Endothelial cell of umbilical vein (primary cell): ENCODE measurements around the gene PPM1E.

Source experiments
- JUN ChIP-seq: IDR thresholded peaks from 2 replicates; pipeline ENCODE4 v1.6.1; 2011; ENCODE audit warnings: borderline replicate concordance, low read depth; ENCODE audit not compliant: insufficient read length, insufficient read depth
- POLR2A ChIP-seq: IDR thresholded peaks from 2 replicates; pipeline ENCODE4 v1.6.1; 2012; ENCODE audit warnings: low read depth, mild to moderate bottlenecking, control low read depth, low read length
- TF ChIP-seq, protein P1 (sequence below), 2 donors: IDR thresholded peaks; 1 replicate in 1 of 2; 2 replicates in 1 of 2; pipeline ENCODE4 v1.5.1; 2011; ENCODE audit warnings: low read length in 2 of 2, mild to moderate bottlenecking in 2 of 2, moderate library complexity in 2 of 2, control low read depth in 1 of 2, inconsistent platforms in 1 of 2, low read depth in 1 of 2; ENCODE audit not compliant: insufficient read depth in 1 of 2; ENCODE audit errors: extremely low read depth in 1 of 2

GRCh38 chr17:58918072-58918471, 162.4 kb downstream of the PPM1E start:
- TF ChIP-seq, protein P1, sequence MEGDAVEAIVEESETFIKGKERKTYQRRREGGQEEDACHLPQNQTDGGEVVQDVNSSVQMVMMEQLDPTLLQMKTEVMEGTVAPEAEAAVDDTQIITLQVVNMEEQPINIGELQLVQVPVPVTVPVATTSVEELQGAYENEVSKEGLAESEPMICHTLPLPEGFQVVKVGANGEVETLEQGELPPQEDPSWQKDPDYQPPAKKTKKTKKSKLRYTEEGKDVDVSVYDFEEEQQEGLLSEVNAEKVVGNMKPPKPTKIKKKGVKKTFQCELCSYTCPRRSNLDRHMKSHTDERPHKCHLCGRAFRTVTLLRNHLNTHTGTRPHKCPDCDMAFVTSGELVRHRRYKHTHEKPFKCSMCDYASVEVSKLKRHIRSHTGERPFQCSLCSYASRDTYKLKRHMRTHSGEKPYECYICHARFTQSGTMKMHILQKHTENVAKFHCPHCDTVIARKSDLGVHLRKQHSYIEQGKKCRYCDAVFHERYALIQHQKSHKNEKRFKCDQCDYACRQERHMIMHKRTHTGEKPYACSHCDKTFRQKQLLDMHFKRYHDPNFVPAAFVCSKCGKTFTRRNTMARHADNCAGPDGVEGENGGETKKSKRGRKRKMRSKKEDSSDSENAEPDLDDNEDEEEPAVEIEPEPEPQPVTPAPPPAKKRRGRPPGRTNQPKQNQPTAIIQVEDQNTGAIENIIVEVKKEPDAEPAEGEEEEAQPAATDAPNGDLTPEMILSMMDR (IDR thresholded peaks at IDR 0.05; ENCODE audit: extremely low read depth in 1 of 2, insufficient read depth in 1 of 2, low read depth in 1 of 2, low read length in 2 of 2), result no peak
- TF ChIP-seq JUN (no peak), POLR2A (no peak)
